NK-92 (cell line): ENCODE data around the gene PFN2.
"Not testable (repeated sequence)": the region's sequence is repeated elsewhere in the genome, so short reads cannot be mapped to it uniquely, and the experiment has no call there.

Experiments
- DNase-seq: peaks from one replicate; lab custom pipeline; 2025; ENCODE audit not compliant: unreplicated experiment; lab: John Stamatoyannopoulos, UW

The PFN2 gene

DNA sequence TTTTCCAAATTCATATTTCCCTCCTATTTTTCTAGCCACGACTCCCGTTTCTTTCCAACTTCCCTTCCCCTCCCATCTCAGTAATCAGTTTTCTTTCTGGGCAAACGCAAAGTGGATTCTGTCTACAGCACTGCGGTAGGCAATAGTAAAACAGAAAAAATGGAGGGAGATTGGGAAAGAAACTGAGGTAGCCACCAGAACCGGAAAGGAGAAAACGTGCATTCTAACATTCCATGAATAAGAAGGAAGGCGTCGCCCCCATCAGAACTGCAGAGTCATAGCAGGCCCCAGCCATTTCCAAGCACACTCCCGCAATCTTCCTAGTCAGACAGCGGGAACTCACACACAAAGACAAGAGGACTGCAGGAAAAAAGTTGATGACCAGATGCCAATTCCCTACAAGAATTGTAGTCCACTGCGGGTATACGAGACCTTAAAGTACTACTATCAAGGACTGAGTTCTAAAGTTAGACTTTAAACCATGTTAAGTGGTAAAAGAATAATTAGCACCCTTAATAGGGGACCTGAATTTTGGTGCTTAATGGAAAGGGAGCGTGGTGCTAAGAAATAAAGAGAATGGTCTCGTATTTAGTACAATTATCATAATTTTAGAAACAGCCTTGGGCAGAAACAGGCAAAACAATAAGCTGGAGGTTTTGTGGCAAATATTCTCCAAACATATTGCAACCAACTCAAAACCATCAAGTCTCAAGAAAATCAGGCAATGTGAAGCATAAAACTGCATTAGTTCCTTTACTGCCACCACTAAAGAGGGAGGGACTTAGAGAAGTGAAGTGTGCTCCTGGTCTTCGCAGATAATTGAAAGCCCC, 1.4 kb downstream of the PFN2 start:
- no peak for DNase-seq

DNA sequence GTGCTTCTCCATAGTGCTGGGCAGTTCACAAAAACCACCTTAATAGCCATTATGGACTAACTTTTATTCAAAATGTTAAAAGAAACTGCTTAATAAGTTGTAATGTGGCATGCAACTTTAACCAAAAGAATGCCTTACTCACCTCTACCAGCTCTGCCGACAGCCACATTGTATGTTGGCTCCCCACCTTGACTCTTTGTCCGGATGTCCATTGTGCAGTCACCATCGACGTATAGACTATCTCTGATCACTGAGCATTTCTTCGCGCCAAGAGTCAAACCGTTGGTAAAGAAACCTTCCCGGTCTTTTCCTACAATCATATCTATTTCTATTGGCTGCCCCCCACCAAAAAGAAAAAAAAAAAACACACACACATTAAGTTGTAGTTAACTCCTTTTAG, 2.5 kb downstream of the PFN2 start:
- no peak for DNase-seq

DNA sequence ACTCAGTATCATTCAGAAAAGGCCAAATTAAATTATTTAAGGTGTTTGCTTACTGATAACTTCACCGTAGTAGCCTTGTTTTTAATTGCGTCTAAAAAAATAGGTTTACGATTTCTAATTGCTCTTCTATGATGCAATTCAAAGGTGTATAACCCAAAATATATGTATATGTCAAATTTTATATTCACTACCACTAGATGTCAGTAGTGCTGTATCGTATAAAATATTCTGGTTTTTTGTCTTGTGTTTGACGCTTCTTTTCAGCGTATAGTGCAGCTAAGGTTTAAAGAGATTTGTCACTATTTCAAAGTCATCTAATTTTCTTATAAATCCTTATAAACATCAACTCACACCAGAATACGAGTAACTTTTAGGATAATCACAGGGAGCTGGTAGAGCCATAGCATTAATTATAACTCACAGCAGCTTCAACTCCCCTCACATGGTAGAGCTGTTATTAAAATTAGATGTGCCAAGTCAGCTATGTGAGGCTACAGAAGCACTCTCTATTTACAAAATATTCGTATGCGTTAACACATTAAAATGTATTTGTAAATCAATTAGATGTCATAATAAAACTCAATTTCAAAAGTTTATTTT, 3.5 kb downstream of the PFN2 start:
- no peak for DNase-seq

DNA sequence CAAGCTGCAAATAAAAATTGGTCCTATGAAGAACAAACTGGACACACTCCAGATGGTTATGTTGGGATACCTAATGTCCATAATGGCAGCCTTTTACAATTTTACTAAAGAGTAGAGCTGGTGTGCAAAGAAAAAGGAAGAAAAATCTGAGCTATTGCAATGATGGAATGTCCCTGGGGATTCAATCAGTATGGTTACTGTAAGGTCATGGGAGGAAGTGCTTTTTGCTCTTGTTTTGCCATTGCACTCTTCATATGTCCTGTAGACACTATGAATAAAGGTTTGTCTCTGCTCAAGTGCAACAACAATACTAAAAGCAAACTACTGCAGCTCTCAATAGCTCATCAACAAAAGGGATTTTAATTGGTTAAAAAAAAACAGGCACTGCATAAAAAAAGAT, 5.4 kb downstream of the PFN2 start:
- no peak for DNase-seq

DNA sequence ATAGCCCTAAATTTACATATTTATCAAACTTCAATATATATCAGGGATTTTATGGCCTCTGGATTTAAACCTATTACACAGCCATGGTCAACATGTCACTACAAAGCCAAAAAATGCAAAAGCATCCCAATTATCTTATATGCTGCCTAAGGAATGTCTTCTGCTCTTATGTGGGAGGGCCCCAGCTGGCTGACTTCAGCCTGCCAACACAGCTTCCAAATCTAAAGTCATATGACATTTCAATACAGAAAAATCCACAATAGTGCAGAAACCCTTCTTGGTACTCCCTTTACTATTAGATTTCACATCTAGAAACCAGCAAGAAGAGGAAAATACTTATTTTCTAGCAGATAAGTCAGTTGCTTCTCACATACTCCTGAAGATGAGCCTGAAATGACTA, 6.4 kb downstream of the PFN2 start:
- DNase-seq, result no peak

DNA sequence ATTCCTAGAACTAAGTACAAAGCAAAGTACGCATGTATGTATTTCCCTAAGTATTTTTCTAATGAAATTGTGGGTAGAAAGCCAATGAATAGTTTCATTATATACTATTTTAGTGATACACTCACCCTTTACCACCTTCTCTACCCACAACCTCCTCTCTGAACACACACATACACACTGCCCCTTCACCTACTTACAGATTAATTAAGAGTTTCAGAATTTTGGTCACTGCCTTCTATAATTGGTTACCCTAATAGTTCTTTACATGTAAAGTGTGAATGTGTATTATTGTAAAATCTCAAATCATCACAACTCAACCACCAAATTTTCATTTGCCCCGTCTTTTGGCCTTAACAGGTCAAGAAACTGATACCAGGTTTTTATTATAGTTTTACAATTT, 7.2 kb downstream of the PFN2 start:
- DNase-seq, result no peak

DNA sequence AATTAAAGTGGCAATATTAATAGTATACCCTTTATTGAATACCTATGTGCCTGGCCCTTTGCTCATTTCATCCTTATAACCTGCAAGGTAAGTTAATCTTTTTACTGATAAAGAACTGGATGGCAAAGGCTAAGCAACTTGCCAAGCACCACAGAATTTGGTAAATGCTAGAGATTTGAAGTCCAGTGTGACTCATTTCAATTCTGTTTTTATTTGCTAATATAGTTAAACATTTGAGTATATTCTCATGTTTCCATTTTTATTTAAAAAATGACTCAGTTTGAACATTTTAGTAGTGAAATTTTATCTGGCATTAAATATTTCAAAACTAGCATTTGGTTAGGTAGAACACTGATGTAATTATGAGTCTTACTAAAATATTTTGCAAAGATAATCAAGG, 11.3 kb downstream of the PFN2 start:
- DNase-seq, result no peak

DNA sequence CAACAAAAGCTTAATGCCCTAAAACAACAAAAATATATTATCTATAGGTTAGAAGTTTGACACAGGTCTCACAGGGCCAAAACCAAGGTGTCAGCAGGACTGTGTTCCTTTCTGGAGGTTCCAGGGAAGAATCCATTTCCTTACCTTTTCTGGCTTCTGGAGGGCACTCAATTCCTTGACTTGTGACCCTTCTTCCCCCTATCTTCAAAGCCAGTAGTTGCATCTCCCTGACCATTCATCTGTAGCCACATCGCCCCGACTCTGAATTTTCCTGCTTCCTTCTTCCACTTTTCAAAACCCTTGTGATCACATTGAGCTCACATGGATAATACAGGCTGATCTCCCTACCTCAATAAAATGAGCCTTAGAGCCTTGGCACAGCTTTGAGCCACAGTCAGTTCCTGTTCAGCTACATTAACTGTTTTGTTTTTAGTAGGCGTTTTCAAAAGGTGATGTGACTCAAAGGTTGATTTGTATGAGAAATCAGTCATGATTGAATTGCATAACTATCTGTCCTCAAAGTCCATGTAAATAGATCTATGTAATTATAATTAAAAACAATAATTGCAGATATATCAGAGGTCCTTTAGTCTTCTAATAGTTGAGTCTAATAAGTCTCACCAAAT, 12.4 kb downstream of the PFN2 start:
- DNase-seq, result no peak

DNA sequence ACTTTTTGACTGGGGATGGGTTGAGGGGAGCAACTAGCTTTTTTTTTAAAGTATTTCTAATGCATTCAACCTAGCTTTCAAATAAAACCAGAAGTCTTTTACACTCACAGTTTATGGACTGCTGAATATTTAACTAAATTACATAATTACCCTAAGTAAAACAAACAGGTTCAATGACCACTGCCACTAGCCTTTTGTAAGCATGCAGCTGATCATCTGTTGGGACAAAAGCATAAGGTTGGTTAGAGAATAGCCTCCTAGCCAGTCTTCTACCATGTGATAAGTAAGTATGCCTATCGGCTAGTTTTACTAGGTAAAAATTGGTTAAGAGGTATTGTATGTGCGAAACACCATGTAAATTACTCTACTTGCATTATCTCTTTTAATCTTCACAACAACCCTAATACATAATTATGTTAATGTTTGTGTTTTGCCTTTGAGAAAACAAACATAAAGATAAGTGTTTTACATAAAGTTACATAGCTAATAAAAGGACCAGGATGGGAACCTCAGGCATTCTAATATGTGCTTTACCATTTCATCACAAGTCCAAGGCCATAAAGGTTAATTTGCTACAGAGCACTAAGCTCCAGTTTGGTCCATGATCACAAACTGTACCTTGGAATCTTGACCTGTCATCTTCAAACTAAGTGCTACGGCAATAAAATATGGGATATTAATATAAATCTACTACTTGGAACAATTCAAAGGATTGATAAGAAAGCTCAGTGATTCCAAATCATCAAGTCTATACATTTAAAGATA, 13.2 kb downstream of the PFN2 start:
- no peak for DNase-seq

DNA sequence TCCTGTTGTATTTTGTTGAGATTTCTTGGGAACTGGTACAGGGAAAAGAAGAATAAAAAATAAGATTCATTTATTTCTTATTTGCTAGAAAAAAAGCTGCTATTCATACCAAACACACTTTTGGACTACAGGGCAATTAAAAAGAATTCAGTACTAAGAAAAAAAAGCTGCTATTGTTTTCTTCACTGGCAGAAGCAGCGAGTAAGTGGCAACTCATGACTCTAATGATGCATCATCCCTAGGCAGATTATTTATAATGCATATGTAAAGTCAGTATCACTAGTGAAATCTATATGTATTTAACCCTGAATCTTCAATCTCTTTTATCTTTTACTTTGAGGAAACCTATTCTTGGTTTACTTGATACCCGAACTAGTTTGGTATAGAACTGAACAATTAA, 15.2 kb downstream of the PFN2 start:
- DNase-seq, result no peak

DNA sequence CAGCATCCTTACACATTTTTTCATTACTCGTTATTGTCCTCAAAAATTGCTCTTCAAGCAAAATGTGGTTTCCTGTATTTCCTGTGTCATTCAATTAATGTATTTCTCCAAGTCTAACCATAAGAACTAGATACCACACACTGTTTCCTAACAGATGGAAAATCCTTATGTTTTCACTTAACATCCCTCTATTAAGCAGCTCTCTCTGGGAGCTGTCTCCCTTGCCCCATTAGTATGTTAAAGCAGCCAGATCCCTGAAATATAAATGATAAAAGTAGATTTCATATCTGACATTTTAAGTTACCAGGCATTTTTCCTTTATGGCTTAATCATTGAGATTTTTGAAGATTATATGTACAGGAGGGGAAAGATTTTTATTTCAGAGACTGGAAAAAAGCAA, 15.9 kb downstream of the PFN2 start:
- no peak for DNase-seq

DNA sequence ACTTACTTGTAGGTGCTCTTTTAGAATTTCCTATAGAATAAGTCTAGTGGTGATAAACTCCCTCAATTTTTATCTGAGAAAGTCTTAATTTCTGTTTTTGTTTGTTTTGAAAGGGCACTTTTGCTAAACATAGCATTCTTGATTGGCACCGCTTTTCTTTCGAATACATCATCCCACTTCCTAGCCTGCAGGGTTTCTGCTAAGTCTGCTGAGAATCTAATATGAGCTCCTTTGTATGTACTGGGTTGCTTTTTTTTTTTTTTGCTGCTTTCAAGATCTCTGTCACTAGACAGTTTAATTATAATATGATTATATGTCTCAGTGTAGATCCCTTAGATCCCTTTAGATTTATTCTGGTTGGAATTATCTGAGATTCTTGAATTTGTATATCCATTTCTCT, 21.5 kb downstream of the PFN2 start:
- no peak for DNase-seq

DNA sequence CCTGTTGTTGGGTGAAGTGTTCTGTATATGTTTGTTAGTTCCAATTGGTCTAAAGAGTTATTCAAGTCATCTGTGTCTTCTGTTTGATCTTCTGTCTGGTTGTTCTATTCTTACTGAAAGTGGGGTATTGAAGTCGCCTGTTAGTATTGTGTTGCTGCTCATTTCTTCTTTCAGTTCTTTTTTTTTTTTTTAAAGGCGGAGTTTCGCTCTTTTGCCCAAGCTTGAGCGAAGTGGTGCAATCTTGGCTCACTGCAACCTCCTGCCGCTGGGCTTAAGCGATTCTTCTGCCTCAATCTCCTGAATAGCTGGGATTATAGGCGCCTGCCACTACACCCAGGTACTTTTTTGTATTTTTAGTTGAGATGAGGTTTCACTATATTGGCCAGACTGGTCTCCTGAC, 23.5 kb downstream of the PFN2 start:
- no peak for DNase-seq

DNA sequence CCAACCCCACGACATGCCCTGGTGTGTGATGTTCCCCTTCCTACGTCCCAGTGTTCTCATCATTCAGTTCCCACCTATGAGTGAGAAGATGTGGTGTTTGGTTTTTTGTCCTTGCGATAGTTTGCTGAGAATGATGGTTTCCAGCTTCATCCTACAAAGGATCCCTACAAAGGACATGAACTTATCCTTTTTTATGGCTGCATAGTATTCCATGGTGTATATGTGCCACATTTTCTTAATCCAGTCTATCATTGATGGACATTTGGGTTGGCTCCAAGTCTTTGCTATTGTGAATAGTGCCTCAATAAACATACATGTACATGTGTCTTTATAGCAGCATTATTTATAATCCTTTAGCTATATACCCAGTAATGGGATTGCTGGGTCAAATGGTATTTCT, 26.7 kb downstream of the PFN2 start:
- not testable (repeated sequence) for DNase-seq

DNA sequence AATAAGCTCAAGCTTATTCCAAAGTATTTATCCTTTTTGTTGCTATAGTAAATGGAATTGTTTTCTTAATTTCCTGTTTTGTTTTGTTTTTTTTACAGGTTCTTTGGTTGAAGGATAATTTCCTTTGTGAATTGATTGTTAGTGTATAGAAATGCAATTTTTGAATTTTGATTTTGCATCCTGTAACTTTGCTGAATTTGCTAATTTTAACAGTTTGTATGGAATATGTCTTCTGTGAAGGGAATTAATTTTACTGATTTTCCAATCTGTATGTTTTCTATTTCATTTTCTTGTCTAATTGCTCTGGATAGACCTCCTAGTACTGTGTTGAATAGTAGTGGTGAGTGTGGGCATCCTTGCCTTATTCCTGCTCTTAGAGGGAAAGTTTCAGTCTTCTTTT, 28.3 kb downstream of the PFN2 start:
- DNase-seq, result no peak

DNA sequence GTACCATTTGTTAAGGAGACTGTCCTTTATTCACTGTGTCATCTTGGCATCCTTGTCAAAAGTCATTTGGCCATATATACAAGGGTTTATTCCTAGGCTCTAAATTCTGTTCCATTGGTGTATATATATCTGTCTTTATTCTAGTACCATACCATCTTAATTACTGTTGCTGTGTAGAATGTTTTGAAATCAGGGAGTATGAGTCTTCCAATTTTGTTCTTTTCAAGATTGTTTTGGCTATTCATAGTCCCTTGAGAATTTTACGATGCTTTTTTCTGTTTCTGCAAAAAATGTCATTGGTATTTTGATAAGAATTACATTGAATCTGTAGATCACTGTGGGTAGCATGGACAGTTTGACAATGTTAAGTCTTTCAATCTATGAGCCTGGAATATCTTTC, 28.7 kb downstream of the PFN2 start:
- DNase-seq, result no peak

DNA sequence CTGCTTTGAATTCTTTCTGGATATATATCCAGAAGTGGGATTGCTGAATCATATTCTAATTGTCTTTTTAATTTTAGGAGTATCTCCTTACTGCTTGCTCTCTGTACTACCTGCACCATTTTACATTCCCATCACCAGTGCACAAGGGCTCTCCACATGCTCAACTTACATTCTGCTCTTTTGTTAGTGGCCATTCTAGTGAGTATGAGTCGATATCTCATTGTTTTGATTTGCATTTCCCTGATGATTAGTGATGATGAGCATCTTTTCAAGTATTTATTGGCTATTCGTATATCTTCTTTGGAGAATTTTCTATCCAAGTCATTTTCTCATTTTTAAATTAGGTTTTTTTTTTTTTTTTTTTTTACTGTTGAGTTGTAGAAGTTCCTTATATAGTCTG, 29.5 kb downstream of the PFN2 start:
- no peak for DNase-seq

DNA sequence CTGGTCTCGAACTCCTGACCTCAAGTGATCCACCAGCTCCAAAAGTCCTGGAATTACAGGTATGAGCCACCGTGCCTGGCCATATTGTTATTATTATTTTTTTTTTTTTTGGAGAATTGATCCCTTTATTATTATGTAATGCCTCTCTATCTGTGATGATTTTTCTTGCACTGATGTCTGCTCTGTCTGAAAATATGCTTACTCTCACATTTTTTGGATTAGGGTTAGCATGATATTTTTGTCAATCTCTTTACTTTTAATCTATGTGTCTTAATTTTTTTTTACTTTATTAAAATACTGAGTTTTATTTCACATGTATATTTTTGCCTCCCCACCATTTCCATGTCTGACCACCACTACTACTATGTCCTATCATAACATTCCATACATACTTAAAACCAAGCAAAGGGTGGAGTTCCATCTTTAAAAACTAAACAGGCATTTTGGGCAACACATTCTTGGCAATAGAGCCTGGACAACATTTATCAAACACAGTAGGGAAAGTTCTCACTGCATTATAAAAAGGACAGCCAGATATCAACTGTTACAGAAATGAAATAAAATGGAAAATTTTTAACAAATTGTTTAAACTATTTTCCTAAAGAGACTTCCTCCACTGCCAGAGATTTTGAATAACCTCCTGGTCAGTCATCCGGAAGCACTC, 32.2 kb downstream of the PFN2 start:
- DNase-seq, result not testable (repeated sequence)

DNA sequence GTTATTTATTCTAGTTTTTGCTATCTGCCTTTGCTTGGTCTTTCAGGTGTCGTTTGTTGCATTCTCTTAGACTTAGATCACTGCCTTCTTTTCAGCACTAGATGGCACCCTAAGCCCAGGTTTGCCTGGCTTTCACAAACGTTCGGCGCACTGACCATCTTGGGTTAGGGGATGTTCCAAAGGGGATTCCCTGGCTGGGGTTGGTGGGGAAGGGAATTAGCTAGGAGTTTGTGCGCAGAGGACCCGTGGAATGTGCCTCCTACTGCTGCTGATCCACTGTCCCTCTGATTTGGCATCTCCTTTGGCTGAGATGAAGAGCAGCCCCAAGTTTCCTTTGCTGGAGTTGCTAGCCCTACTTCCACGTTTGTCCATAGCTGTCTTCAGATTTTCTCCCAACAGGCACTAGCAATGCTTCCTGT, 33.9 kb downstream of the PFN2 start:
- no peak for DNase-seq

DNA sequence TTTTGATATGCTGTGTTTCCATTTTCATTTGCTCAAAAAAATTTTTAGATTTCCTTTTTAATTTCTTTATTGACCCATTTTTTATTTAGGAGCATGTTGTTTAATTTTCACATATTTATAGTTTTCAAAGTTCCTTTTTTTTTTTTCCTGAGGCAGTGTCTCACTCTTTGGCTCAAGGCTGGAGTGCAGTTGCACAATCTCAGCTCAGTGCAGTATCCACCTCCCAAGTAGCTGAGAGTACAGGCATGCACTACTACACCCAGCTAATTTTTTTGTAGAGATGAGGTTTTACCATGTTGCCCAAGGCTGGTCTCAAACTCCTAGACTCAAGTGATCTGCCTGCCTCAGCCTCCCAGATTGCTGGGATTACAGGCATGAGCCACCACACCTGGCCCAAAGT, 36.2 kb downstream of the PFN2 start:
- no peak for DNase-seq

DNA sequence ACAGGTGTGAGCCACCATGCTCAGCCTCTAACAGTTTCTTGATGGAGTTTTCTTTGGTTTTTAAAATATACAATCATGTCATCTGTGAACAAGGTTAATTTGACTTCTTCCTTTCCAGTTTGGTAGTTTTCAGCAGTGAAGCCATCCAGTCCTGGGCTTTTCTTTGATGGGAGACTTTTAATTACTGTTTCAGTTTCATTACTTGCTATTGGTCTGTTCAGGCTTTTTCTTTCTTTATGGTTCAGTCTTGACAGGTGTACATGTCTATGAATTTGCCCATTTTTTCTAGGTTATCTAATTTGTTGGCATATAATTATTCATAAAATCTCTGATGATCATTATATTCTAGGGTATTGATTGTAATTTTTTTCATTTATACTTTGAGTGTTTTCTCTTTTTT, 36.8 kb downstream of the PFN2 start:
- no peak for DNase-seq
